T1000 (cell line): ENCODE measurements around the gene DCUN1D2.
"Not testable (repeated sequence)": the region's sequence is repeated elsewhere in the genome, so short reads cannot be mapped to it uniquely, and the experiment has no call there.

Experiments used
- DNase-seq: peaks from one replicate; lab custom pipeline; 2025; ENCODE audit warnings: mixed read lengths; lab: John Stamatoyannopoulos, UW

Gene DCUN1D2

DNA sequence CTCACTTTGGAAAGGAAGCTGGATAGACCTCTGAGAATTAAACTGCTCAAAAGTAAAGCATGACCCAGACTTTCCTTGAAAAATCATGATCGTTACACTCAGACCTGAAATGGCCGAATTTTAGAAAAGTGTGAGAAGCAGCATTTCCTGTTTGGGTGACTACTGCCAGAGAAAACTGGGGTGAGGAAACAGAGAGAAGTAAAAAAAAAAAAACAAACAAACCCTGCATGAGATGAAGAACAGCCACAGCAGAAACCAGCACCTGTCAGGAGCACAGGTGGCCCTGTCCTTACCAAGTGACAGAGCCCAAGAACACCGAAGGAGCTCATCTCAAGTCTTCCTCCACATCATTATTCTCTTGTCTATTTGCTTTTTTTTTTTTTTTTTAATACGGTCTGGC is 25.2 kb downstream of the DCUN1D2 start:
- DNase-seq = no peak

DNA sequence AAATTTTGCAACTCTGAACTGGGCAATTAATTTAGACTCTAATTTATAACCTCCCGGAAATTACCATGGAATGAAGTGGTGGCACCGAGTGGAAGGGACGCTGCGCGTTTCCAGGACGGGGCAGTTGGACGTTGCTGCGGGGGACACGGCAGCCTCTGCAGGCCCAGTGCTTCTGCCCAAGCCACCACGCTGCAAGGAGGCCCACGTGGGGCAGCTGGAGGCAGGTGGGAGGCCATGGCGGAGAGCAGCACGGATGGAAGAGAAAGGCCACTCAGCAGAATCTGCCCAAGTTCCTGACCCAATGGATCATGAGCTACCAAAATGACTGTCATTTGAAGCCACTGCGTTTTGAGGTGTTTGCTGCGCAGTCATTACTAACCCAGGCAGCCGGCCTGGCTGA is 26.0 kb downstream of the DCUN1D2 start:
- DNase-seq = no peak

DNA sequence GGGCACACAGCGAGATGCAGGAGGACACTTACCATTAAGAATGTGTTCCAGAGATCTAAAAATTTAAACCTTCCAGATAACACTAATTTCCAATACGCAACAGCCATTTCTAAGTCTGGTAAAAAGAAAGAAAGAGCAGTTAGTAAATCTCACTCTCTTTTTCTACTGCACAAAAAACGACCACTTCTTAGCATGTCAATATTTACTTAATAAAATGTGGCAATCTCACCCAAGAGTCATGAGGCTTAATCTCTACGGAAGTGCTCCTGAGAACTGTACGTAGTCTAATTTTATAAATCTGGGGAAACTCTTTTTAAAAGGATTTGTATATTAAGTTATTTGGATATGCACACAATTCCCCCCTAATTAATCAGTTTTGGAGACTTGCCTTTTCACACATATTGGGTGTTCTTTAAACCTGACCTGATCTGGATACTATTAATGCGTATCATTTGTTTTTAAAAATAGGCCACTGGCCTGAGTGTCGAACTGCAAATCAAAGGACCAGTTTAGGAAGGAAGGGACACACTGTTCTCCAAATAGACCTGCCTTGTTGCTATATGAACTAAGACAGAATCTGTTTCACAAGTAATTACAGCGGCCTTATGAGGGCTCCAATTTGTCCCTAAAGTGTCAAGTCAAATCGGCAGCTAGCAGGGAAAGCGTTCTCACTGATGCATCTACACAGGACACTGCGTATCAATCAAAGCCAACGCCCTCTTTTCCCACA is 29.3 kb downstream of the DCUN1D2 start:
- DNase-seq = no peak

DNA sequence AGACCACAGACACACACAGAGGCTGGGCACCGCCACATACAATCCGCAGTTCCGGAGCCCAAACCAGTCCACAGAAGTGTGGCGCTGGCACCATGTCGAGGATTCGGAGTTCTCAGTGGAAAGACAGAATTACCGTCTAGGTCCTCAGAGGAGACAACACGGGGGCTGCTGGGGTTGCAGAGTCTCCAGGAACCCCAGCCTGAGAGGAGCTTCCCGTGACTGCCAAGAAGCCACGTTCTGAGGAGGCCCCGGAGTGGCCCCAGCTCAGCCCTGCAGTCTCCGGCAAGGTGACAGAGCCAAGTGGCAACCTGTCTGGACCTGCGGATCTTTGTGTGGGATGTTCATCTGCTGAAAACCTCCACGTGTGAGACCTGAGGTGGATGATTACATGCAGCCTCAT is 29.9 kb downstream of the DCUN1D2 start:
- DNase-seq = no peak

DNA sequence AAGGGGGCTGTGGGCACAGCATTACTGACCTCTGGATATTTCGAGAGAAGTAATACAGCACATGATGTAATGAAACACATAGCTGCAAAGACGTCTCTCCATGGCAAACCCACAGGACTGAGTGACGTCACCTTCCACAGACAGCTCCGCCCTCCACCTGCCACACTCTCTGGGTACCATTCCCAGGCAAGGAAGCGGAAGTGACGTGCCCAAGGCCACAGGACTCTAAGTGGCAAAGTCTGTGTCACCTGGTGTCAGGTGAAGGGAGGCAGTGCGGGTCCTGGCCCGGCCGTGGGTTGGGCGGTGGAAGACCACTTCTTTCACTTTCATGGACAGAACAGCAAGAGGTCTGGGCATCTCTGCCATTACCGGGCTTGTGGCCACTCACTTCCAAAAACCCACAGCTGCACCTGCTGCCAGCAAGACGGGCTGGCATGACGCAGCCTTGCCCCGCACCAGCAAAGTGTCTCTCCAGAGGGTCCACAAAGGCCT is 30.4 kb downstream of the DCUN1D2 start:
- DNase-seq = no peak

DNA sequence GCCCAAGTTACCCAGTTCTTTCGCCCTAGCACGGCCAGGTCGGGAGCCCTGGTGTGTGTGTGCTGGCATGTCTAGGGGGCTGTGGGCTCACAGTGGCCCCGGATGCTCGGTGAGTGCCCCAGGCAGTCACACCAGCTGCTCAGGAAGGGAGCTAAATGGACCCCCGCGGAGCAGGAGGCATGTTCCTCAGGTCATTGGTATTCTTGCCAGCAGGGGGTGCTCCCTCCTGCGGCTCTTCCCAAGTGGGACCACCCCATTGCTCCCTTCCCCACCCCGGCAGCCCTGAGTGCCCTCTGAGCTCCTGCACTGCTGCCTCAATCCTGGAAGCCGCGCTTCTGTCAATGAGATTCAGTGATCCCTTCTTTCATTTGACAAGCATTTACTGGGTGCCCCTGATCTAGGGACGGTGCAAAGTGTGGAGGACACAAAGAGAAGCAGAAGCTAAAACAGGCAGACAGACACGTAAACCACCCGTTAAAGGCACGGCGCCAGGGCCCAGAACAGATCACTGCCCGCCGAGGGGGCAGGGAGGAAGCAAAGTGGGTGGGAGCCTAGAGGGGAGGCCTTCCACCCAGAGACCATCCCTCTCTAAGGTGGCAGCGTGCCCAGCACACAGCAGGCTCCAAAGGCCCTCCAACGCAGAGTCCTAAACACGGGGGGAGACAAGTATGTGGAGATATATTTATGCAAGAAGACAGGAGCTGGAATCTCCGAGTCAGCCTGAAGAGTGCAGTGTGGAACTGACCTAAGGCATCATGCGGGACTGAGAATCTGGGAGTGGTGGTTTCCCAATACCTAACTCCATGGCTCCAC is 32.1 kb downstream of the DCUN1D2 start:
- no peak for DNase-seq

DNA sequence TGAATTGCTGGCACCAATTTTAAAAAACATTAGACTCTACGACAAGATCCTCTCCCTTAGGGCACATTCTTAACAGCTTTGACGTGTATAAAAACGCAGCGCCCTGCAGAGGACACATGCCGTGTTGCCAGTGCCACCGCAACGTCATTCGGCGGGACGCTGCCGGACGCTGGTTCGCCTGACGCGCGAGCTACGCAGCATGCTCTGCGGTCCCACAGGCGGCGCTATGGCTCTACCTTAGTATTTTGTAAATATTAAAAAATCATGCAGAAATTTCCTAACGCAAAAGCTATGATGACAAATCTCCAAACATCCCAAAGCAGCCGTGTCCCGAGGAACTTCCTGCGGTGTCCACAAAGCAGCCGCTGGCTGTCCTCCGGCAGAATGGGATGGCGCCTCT is 33.0 kb downstream of the DCUN1D2 start:
- DNase-seq = no peak

DNA sequence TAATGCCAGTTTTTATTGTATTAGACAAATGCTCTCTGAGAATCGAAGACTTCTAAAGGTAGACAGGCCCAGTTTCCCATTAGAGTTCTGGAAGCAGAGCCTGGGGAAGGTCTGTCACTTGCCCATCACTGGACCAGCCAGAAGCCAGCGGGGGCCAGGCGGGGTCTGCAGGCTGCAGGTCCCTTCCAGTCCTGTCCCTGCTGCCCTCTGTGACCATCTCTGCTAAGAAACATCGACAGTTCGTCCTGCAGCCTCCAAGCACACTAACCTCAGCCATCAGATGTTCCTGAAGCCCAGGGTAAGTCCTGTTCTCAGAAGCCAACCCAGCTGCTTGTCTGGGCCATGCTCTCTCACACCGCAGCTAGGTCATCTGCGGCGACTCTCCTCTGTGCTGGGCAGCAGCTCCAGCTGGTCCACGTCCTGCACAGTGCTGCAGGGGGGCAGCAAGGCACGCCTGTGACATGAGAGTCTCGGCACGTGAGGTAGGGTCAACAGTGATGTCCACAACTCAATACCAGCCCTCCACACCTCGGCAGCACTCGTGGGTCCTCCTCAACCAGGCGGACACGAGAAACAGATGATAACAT is 34.3 kb downstream of the DCUN1D2 start:
- DNase-seq = no peak

DNA sequence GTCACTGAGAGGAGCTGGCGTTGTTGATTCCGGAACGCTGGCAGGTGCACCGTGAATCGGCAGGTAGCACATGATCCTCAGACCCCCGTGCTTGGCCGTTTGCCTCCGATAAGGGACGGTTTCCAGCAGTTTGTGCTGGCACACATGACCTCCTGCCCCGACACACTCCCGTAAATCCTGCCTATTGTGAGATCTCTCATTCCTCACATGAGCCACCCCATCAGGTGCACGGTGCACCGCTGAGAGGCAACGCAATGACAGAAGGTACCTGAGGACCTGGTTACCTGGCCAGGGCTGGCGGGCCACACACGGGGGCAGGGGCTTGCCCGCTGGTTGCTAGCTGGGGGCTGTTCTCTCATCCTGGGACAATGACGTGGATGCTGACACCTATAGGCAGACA is 35.1 kb downstream of the DCUN1D2 start:
- no peak for DNase-seq

DNA sequence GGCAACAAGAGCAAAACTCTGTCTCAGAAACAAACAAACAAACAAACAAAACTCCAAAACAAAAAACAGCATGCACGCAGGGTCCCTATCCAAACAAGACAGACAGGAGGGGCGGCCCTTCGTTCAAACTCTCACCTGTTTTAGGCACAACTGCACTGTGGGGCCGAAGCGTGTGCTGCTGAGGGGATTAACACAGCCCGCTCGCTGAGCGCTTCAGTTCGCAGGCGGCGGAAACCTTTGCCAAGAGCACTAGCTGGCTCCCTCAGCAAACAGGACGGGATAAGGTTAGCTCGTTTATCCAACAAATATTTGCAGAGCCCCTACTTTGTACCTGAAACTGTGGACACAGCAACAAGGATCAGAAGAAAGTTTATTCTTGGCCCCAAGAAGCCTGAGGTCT is 35.6 kb downstream of the DCUN1D2 start:
- DNase-seq = no peak

DNA sequence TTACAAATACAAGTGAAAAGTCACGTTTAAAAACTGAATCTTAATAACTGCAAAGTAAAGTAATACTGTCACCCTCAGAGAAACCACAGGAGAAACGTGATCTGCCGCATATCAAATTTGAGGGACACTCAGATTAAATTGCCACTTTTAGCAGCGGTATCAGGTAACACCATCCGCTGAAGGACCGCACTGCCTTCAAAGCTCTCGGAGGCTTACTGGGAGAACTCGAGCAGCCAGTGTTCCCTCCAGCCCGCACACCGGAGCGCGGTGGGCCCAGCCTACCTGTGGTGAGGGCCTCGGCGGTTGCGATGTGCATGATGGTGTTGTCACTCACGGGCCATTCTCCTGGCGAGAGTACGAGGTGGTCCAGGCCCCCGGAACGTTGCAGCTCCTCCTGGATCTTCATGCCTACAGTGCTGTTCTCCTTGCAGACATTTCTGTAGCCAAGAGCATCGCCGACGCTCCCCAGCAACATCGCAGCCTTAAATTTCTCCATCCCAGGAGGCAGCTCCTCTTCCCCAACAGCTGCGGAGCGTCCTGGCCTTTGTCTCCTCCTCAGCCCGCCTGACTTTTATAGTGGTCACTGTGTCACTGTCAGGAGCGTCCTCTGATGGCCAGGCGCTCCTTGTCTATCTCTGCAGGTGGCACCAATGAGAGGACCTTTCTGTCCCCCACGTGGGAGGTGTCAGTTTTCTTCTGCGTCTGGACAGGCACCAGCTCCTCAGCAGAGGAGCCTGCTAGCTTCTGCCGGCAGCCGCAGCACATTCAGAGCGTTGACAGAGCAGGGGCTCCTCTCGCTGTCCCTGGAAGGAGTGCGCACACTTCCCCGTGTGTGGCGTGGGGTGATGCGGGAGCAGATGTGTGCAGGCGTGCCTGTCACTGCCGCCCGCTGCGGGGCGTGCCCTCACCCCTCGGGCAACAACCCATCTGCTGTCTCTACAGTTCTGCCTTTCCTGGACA is 37.3 kb downstream of the DCUN1D2 start, which contains the start of gene ADPRHL1:
Gene ADPRHL1 (minus strand): TSS at position 547 of the 960 bp plus-strand sequence. CDS start 51 bp downstream, at position 496.
- DNase-seq = no peak

DNA sequence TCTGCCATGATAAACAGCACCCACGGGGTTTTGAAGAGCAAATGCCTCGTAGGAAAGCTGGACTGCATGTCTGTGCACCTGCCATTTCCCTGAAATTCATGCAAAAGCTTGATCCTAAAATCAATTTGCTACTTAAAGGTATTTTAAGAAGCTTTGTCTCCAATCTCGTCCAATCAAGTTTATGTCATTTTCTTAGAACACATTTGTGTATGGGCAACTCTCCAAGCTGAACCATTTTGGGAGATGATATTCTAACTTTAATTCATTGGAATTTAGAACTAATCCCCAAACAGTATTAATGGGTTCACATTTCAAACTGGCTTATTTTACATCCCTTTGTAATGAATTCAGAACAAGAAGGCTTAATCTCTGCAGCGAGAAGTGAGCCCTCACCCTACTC is 38.0 kb downstream of the DCUN1D2 start:
- DNase-seq = no peak

DNA sequence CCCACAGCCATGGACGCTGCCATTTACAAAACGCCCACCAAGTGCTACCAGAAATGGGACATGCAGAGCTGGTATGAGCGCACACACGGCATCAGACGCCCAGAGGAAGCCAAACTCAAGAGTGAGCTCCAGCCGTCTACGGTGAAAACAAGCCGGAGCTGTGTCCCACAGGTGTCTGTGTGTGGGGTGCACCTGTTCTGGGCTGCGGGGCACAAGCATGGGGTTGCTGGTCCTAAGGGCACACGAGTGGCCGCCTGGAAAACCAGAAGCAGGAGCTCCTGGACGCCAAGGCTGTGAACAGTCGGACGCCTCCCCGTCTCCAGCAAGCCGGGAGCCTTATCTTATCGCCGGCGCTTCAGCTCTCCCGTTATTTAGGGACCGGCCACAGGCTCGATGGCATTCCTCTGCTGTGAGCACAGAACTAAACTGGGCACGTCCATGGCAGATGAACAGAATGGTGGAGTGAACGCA is 38.5 kb downstream of the DCUN1D2 start:
- DNase-seq = no peak

DNA sequence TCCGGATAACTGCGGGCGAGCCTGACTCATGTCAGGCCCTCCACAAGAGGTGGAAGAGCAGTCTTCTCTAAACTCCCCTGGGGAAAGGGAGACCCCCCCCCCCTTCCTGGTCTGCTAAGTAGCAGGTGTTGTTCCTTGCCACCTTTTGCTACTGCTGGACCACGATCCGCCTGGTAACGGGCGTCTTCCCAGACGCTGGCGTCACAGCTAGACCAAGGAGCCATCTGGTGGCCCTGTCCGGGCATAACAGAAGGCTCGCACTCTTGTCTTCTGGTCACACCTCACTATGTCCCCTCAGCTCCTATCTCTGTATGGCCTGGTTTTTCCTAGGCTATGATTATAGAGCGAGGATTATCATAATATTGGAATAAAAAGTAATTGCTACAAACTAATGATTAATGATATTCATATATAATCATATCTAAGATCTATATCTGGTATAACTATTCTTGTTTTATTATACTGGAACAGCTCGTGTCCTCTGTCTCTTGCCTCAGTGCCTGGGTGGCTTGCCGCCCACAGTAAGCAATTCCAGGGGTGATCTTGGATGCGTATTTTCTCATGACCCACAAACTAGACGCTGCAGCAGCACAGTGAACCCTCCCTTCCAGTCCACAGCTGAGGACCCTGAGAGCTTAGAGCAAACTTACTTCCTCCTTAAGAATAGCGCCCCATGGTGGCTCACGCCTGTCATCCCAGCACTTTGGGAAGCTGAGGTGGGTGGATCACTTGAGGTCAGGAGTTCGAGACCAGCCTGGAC is 39.5 kb downstream of the DCUN1D2 start:
- peak; percentile 36 for DNase-seq

DNA sequence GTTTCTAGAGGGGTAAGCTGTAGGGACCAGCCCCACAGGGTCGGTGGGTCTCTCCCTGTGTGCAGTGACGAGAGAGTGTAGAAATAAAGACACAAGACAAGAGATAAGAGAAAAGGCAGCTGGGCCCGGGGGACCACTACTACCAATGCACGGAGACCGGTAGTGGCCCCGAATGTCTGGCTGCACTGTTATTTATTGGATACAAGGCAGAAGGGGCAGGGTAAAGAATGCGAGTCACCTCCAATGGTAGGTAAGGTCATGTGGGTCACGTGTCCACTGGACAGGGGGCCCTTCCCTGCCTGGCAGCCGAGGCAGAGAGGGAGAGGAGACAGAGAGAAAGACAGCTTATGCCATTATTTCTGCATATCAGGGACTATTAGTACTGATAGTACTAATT is 40.2 kb downstream of the DCUN1D2 start:
- not testable (repeated sequence) for DNase-seq

DNA sequence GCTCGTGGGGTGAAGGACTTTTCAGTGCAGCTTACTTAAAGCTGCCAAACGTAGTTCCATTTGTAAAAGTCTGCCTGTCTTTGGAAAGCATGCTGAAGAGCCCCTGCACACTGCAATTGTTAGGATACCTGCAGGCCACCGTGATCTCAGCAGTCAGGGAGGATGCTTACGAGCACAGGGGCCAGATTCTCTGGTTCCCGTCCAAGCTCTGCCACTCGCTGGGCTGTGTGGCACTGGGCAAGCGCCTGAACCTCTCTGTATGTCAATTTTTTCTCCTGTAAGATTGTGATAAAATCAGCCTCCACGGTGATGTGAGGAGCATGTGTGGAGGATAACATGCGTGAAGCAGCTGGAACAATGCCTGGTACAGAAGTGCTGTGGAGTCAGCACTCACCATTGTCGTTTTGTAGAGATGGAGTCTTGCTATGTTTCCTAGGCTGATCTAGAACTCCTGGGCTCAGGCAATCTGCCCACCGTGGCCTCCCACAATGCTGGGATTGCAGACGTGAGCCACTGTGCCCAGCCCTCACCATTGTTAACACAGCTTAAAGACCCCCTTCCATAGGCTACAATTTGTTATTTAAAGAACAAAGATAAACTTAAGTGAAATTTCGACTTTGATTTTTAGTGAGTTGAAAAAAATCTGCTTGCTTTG is 40.7 kb downstream of the DCUN1D2 start:
- no peak for DNase-seq

DNA sequence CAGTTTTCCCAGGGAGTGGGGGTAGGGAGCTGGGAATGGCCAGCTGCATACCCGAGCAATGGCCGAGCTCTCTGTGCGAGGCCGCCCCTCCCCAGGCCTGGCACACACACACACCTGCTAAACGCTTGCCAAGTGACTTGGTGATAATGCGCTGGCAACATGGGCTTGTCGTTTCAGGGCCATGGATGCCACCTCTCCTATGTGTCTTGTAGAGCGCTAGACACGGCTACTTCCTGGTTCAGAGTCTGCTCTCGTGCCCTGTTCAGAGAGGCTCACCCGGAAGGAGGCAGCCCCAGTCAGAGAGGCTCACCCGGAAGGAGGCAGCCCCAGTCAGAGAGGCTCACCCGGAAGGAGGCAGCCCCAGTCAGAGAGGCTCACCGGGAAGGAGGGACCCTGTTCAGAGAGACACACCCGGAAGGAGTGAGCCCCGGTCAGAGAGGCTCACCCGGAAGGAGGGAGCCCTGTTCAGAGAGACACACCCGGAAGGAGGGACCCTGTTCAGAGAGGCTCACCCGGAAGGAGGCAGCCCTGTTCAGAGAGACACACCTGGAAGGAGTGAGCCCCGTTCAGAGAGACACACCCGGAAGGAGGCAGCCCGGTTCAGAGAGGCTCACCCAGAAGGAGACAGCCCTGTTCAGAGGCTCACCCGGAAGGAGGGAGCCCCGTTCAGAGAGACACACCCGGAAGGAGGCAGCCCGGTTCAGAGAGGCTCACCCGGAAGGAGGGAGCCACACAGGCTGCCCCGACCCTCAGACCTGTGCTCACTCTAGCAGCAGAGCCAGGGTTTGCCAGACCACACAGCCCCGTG is 41.4 kb downstream of the DCUN1D2 start:
- DNase-seq = peak; percentile 99

DNA sequence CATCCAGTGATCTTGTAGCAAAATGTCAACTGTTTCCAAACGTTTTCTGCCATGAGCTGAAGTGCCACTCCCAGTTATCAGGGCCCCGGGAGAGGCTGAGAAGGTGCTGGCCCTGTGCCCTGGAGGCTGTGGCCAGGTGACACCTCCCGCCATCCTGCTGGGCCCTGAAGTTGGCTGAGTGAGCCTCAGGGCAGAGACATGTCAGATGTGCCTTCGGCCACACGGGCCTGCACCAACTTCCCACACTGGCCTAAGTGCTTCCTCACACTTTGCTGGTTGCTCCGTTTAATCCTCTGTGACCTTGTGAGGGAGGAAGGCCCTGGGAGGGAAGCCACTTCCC is 42.0 kb downstream of the DCUN1D2 start:
- no peak for DNase-seq

DNA sequence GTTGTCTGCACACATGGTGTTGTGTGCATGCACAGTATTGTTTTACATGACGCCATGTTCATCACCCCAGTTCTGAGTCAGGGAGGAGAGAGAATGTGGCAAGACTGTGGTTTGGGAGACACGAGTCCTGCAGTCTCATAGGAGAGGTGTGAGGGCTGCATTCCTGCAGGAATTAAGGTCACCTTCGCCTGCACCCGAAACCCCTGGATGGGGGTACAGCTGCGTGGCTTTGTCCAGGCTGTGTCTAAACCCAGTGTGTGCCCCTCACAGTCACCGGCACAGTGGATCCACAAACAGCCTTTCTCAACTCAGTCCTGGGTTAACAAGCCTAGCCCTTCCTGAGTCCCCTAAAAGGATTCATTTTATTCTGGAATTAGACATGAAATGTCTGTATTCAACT is 42.9 kb downstream of the DCUN1D2 start:
- no peak for DNase-seq

DNA sequence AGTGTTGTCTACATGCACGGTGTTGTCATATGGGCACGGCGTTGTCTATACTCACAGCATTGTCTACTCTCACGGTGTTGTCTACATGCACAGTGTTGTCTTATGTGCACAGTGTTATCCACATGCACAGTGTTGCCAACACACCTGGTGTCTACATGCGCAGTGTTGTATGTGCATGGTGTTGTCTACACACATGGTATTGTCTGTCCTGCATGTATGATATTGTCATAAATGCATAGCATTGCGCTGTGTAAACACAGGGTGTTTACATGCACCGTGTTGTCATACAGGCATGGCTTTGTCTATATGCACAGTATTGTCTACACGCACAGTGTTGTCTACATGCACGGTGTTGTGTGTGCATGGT is 44.0 kb downstream of the DCUN1D2 start:
- DNase-seq = no peak
